ENCODE results near the gene CDC37.

Gene CDC37

GRCh38 chr19:10427169-10427568 lies 23.8 kb upstream of the CDC37 start:
- Histone ChIP-seq H3K36me3 (ENCODE audit: control insufficient read depth in 4 of 4, insufficient read depth in 4 of 4, low read length in 3 of 4) (no peaks in the 10 kb centered on the region), H3K27me3 (replicated peaks in 2 of 5; ENCODE audit: control insufficient read depth in 4 of 5, insufficient read depth in 5 of 5, low read length in 4 of 5) (peaks cover 10 to 64% (median 26%) of the 10 kb centered on the region in 5 experiments), H3K4me1 (ENCODE audit: control extremely low read depth in 1 of 4, control insufficient read depth in 4 of 4, insufficient read depth in 4 of 4, low read length in 3 of 4) (peaks cover 10 to 73% (median 54%) of the 10 kb centered on the region in 4 experiments), H3K9me3 (ENCODE audit: control extremely low read depth in 1 of 5, control insufficient read depth in 4 of 5, insufficient read depth in 2 of 5, low read depth in 1 of 5, low read length in 4 of 5) (no peaks in the 10 kb centered on the region), H3K4me3 (ENCODE audit: control insufficient read depth in 1 of 7, extremely low read depth in 1 of 7, insufficient read depth in 4 of 7, low read depth in 2 of 7, low read length in 6 of 7) (no peak overlapping the region), H3K27ac (ENCODE audit: insufficient read depth in 1 of 2, low read depth in 1 of 2, low read length in 2 of 2, poor library complexity in 1 of 2, severe bottlenecking in 2 of 2) (no peak overlapping the region)
- ChIA-PET CTCF (interaction anchor here (0.8 to 6.7 kb wide), 7 partner anchors 9 to 44 kb away, joined by 3 to 76 read pairs (median 15); partner anchors contain the start of gene CDC37), POLR2A (interaction anchor here (1.1 kb wide), 1 partner anchor 9 kb away, joined by 3 read pairs; no protein-coding TSS in a partner anchor)
- 91% methylated on average over 6 of the region's 6 CpGs for WGBS (ENCODE audit: insufficient coverage)
- no peak for DNase-seq

GRCh38 chr19:10424011-10424637 lies 20.8 kb upstream of the CDC37 start:
- 0% methylated on average over 27 of the region's 38 CpGs for WGBS (ENCODE audit: insufficient coverage)
- H3K27me3 ChIP-seq (replicated peaks in 2 of 5; ENCODE audit: control insufficient read depth in 4 of 5, insufficient read depth in 5 of 5, low read length in 4 of 5) = peaks cover 7 to 64% (median 25%) of the 10 kb centered on the region in 5 experiments
- POLR2A ChIA-PET = interaction anchor here (0.5 to 0.9 kb wide), 3 partner anchors 20 to 412 kb away, joined by 3 to 4 read pairs (median 3); partner anchors contain the start of gene TMED1
- CTCF ChIA-PET = interaction anchor here (0.6 to 6.7 kb wide), 13 partner anchors 7 to 164 kb away, joined by 3 to 76 read pairs (median 3); partner anchors contain the start of gene CDC37
- peak in 2 of 3 donors; percentile 93 to 94 for DNase-seq
- no peak overlapping the region for H3K27ac ChIP-seq (ENCODE audit: insufficient read depth in 1 of 2, low read depth in 1 of 2, low read length in 2 of 2, poor library complexity in 1 of 2, severe bottlenecking in 2 of 2)
- peak overlapping the region; percentile 1 to 66 (median 54) for H3K4me3 ChIP-seq (ENCODE audit: control insufficient read depth in 1 of 7, extremely low read depth in 1 of 7, insufficient read depth in 4 of 7, low read depth in 2 of 7, low read length in 6 of 7)
- H3K4me1 ChIP-seq (ENCODE audit: control extremely low read depth in 1 of 4, control insufficient read depth in 4 of 4, insufficient read depth in 4 of 4, low read length in 3 of 4) = peaks cover 12 to 77% (median 65%) of the 10 kb centered on the region in 4 experiments
- H3K9me3 ChIP-seq (ENCODE audit: control extremely low read depth in 1 of 5, control insufficient read depth in 4 of 5, insufficient read depth in 2 of 5, low read depth in 1 of 5, low read length in 4 of 5) = no peaks in the 10 kb centered on the region
- H3K36me3 ChIP-seq (ENCODE audit: control insufficient read depth in 4 of 4, insufficient read depth in 4 of 4, low read length in 3 of 4) = no peaks in the 10 kb centered on the region

- 80% methylated on average over 2 of the region's 3 CpGs for WGBS (ENCODE audit: insufficient coverage)
- no peak for DNase-seq
- peaks cover 8 to 79% (median 70%) of the 10 kb centered on the region in 4 experiments for H3K4me1 ChIP-seq (ENCODE audit: control extremely low read depth in 1 of 4, control insufficient read depth in 4 of 4, insufficient read depth in 4 of 4, low read length in 3 of 4)
- peaks cover 4 to 70% (median 31%) of the 10 kb centered on the region in 5 experiments for H3K27me3 ChIP-seq (replicated peaks in 2 of 5; ENCODE audit: control insufficient read depth in 4 of 5, insufficient read depth in 5 of 5, low read length in 4 of 5)
- ChIA-PET POLR2A (interaction anchor here (0.6 kb wide), 1 partner anchor 139 kb away, joined by 3 read pairs; no protein-coding TSS in a partner anchor), CTCF (interaction anchor here (1.0 to 6.7 kb wide), 6 partner anchors 8 to 22 kb away, joined by 3 to 76 read pairs (median 4); partner anchors contain the start of gene CDC37)
- H3K9me3 ChIP-seq (ENCODE audit: control extremely low read depth in 1 of 5, control insufficient read depth in 4 of 5, insufficient read depth in 2 of 5, low read depth in 1 of 5, low read length in 4 of 5) = no peaks in the 10 kb centered on the region
- H3K4me3 ChIP-seq (ENCODE audit: control insufficient read depth in 1 of 7, extremely low read depth in 1 of 7, insufficient read depth in 4 of 7, low read depth in 2 of 7, low read length in 6 of 7) = no peak overlapping the region
- H3K27ac ChIP-seq (ENCODE audit: insufficient read depth in 1 of 2, low read depth in 1 of 2, low read length in 2 of 2, poor library complexity in 1 of 2, severe bottlenecking in 2 of 2) = no peak overlapping the region
- H3K36me3 ChIP-seq (ENCODE audit: control insufficient read depth in 4 of 4, insufficient read depth in 4 of 4, low read length in 3 of 4) = no peaks in the 10 kb centered on the region
Measured at GRCh38 chr19:10422846-10423245, 19.5 kb upstream of the CDC37 start.

- 58% methylated on average over 3 of the region's 4 CpGs for WGBS (ENCODE audit: insufficient coverage)
- no peak overlapping the region for H3K4me3 ChIP-seq (ENCODE audit: control insufficient read depth in 1 of 7, extremely low read depth in 1 of 7, insufficient read depth in 4 of 7, low read depth in 2 of 7, low read length in 6 of 7)
- no peak for DNase-seq
- H3K27ac ChIP-seq (ENCODE audit: insufficient read depth in 1 of 2, low read depth in 1 of 2, low read length in 2 of 2, poor library complexity in 1 of 2, severe bottlenecking in 2 of 2) = no peak overlapping the region
- POLR2A ChIA-PET = no interaction called here
- H3K9me3 ChIP-seq (ENCODE audit: control extremely low read depth in 1 of 5, control insufficient read depth in 4 of 5, insufficient read depth in 2 of 5, low read depth in 1 of 5, low read length in 4 of 5) = no peaks in the 10 kb centered on the region
- H3K4me1 ChIP-seq (ENCODE audit: control extremely low read depth in 1 of 4, control insufficient read depth in 4 of 4, insufficient read depth in 4 of 4, low read length in 3 of 4) = peaks cover 8 to 74% (median 69%) of the 10 kb centered on the region in 4 experiments
- H3K27me3 ChIP-seq (replicated peaks in 2 of 5; ENCODE audit: control insufficient read depth in 4 of 5, insufficient read depth in 5 of 5, low read length in 4 of 5) = peaks cover 4 to 78% (median 34%) of the 10 kb centered on the region in 5 experiments
- CTCF ChIA-PET = interaction anchor here (1.0 to 2.5 kb wide), 4 partner anchors 11 to 32 kb away, joined by 4 to 8 read pairs (median 5); partner anchors contain the start of gene CDC37
- no peaks in the 10 kb centered on the region for H3K36me3 ChIP-seq (ENCODE audit: control insufficient read depth in 4 of 4, insufficient read depth in 4 of 4, low read length in 3 of 4)
Measured at GRCh38 chr19:10422046-10422461, 18.7 kb upstream of the CDC37 start.

GRCh38 chr19:10421240-10422045 lies 18.1 kb upstream of the CDC37 start:
- WGBS (ENCODE audit: insufficient coverage) = 33% methylated on average over 10 of the region's 17 CpGs
- no peak overlapping the region for H3K4me3 ChIP-seq (ENCODE audit: control insufficient read depth in 1 of 7, extremely low read depth in 1 of 7, insufficient read depth in 4 of 7, low read depth in 2 of 7, low read length in 6 of 7)
- H3K27ac ChIP-seq (ENCODE audit: insufficient read depth in 1 of 2, low read depth in 1 of 2, low read length in 2 of 2, poor library complexity in 1 of 2, severe bottlenecking in 2 of 2) = no peak overlapping the region
- peaks cover 4 to 83% (median 34%) of the 10 kb centered on the region in 5 experiments for H3K27me3 ChIP-seq (replicated peaks in 2 of 5; ENCODE audit: control insufficient read depth in 4 of 5, insufficient read depth in 5 of 5, low read length in 4 of 5)
- ChIA-PET CTCF (interaction anchor here (0.9 to 2.5 kb wide), 6 partner anchors 9 to 32 kb away, joined by 4 to 8 read pairs (median 5); partner anchors contain the start of gene CDC37), POLR2A (no interaction called here)
- H3K4me1 ChIP-seq (ENCODE audit: control extremely low read depth in 1 of 4, control insufficient read depth in 4 of 4, insufficient read depth in 4 of 4, low read length in 3 of 4) = peaks cover 8 to 78% (median 67%) of the 10 kb centered on the region in 4 experiments
- H3K36me3 ChIP-seq (ENCODE audit: control insufficient read depth in 4 of 4, insufficient read depth in 4 of 4, low read length in 3 of 4) = no peaks in the 10 kb centered on the region
- no peaks in the 10 kb centered on the region for H3K9me3 ChIP-seq (ENCODE audit: control extremely low read depth in 1 of 5, control insufficient read depth in 4 of 5, insufficient read depth in 2 of 5, low read depth in 1 of 5, low read length in 4 of 5)
- DNase-seq = no peak

- H3K4me3 ChIP-seq (ENCODE audit: control insufficient read depth in 1 of 7, extremely low read depth in 1 of 7, insufficient read depth in 4 of 7, low read depth in 2 of 7, low read length in 6 of 7) = peak within 1 kb of the TSS in 6 of 7 experiments; percentile 2 to 51 (median 42)
- peak in 2 of 3 donors; percentile 71 to 75 for DNase-seq
- peaks cover 4 to 84% (median 34%) of the 10 kb centered on the region in 5 experiments for H3K27me3 ChIP-seq (replicated peaks in 2 of 5; ENCODE audit: control insufficient read depth in 4 of 5, insufficient read depth in 5 of 5, low read length in 4 of 5)
- H3K9me3 ChIP-seq (ENCODE audit: control extremely low read depth in 1 of 5, control insufficient read depth in 4 of 5, insufficient read depth in 2 of 5, low read depth in 1 of 5, low read length in 4 of 5) = no peaks in the 10 kb centered on the region
- no peak within 1 kb of the TSS for H3K27ac ChIP-seq (ENCODE audit: insufficient read depth in 1 of 2, low read depth in 1 of 2, low read length in 2 of 2, poor library complexity in 1 of 2, severe bottlenecking in 2 of 2)
- 1% methylated on average over 83 of the region's 104 CpGs for WGBS (ENCODE audit: insufficient coverage)
- no peaks in the 10 kb centered on the region for H3K36me3 ChIP-seq (ENCODE audit: control insufficient read depth in 4 of 4, insufficient read depth in 4 of 4, low read length in 3 of 4)
- POLR2A ChIA-PET = interaction anchor here (0.6 kb wide), 1 partner anchor 389 kb away, joined by 3 read pairs; no protein-coding TSS in a partner anchor
- CTCF ChIA-PET = interaction anchor here (0.9 to 2.5 kb wide), 6 partner anchors 8 to 33 kb away, joined by 4 to 8 read pairs (median 5); partner anchors contain the start of gene CDC37
- peaks cover 11 to 81% (median 68%) of the 10 kb centered on the region in 4 experiments for H3K4me1 ChIP-seq (ENCODE audit: control extremely low read depth in 1 of 4, control insufficient read depth in 4 of 4, insufficient read depth in 4 of 4, low read length in 3 of 4)
Measured at GRCh38 chr19:10420444-10421239, 17.3 kb upstream of the CDC37 start, which contains the start of gene PDE4A. TSS of gene PDE4A (plus strand) at chr19:10420538. CDS start at chr19:10420765, 227 bp downstream.

Data from common myeloid progenitor, CD34-positive (primary cell).